A673 (cell line): ENCODE measurements around the gene CAB39.

Experiments used
- EZH2 ChIP-seq: fragments of 200-600 bp; sonication (generic); IDR thresholded peaks from 2 replicates; pipeline ENCODE4 v1.6.1; 2017; ENCODE audit warnings: borderline replicate concordance, low read depth, mild to moderate bottlenecking, mixed read lengths, antibody characterized with exemption, low read length; ENCODE audit not compliant: poor library complexity, severe bottlenecking
- TF ChIP-seq, protein P1 (sequence below): fragments of 300-800, 200-600 bp; sonication (generic); conservative IDR thresholded peaks from 2 replicates; pipeline ENCODE4 v1.5.1; 2017; ENCODE audit warnings: low read depth, mild to moderate bottlenecking, antibody characterized with exemption, low read length, moderate library complexity, mixed read lengths

DNA sequence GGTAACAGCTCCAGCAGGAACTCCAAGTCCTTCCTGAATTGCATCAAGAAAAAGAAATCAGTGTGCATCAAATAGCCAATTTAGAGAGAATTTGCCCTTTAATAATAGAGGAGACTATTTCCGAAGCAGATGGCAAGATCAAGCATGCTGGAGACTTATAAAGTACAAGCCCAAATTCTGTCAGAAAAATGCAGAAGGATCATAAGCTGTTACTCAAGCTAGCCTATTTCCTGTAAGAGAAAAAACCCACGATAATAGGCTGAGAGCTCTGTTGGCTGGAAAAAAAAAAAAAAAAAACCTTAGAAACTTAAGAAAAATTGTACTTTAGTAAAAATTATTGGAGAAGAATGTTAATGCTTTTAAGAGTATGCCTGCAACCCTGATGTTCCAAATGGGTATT, 127.7 kb downstream of the CAB39 start:
- TF ChIP-seq, protein P1, sequence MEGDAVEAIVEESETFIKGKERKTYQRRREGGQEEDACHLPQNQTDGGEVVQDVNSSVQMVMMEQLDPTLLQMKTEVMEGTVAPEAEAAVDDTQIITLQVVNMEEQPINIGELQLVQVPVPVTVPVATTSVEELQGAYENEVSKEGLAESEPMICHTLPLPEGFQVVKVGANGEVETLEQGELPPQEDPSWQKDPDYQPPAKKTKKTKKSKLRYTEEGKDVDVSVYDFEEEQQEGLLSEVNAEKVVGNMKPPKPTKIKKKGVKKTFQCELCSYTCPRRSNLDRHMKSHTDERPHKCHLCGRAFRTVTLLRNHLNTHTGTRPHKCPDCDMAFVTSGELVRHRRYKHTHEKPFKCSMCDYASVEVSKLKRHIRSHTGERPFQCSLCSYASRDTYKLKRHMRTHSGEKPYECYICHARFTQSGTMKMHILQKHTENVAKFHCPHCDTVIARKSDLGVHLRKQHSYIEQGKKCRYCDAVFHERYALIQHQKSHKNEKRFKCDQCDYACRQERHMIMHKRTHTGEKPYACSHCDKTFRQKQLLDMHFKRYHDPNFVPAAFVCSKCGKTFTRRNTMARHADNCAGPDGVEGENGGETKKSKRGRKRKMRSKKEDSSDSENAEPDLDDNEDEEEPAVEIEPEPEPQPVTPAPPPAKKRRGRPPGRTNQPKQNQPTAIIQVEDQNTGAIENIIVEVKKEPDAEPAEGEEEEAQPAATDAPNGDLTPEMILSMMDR: no peak
- no peak for TF ChIP-seq EZH2
